ENCODE results near the gene TSPY10. TPM values are rescaled to one million over a fixed set of nuclear protein-coding genes. Genes with fewer than 3 reads are reported as not detected.
"Not testable (repeated sequence)": the region's sequence is repeated elsewhere in the genome, so short reads cannot be mapped to it uniquely, and the experiment has no call there.

The TSPY10 gene, protein sequence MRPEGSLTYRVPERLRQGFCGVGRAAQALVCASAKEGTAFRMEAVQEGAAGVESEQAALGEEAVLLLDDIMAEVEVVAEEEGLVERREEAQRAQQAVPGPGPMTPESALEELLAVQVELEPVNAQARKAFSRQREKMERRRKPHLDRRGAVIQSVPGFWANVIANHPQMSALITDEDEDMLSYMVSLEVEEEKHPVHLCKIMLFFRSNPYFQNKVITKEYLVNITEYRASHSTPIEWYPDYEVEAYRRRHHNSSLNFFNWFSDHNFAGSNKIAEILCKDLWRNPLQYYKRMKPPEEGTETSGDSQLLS
- total RNA-seq = not detected in 3 replicates

DNA sequence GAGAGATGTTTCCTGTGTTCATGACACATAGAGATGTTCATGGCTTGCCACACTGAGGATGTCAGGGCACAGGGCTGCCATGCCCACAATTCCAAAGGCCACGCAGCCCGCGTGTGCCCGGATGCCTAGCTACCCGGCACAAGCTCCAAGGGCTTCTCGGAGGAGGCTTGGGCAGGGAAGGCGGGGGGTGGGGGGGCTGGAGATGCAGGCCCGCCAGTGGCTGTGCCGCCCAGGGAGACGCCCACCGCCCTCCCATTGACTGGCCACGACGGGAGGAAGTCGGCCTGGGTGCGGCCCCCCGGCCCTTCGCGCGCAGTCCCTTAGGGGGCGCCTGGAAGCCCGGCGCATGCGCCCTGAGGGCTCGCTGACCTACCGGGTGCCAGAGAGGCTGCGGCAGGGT lies at the start of gene TSPY10:
Gene TSPY10 (plus strand): TSS at position 301 of the 400 bp plus-strand sequence. CDS start 46 bp downstream, at position 347.
- not testable (repeated sequence) for H3K4me1 Mint-ChIP-seq; H3K4me3 Mint-ChIP-seq; H3K27me3 Mint-ChIP-seq (ENCODE audit: low read depth); H3K27ac Mint-ChIP-seq; H3K9me3 Mint-ChIP-seq; H3K36me3 Mint-ChIP-seq; DNase-seq (ENCODE audit: low spot score in 2 of 2, unreplicated experiment in 2 of 2)

DNA sequence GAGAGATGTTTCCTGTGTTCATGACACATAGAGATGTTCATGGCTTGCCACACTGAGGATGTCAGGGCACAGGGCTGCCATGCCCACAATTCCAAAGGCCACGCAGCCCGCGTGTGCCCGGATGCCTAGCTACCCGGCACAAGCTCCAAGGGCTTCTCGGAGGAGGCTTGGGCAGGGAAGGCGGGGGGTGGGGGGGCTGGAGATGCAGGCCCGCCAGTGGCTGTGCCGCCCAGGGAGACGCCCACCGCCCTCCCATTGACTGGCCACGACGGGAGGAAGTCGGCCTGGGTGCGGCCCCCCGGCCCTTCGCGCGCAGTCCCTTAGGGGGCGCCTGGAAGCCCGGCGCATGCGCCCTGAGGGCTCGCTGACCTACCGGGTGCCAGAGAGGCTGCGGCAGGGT lies 40.7 kb upstream of the TSPY10 start, which contains the start of gene TSPY9:
Gene TSPY9 (plus strand): TSS at position 301 of the 400 bp plus-strand sequence. CDS start 46 bp downstream, at position 347.
- DNase-seq (ENCODE audit: low spot score in 2 of 2, unreplicated experiment in 2 of 2); H3K36me3 Mint-ChIP-seq; H3K27ac Mint-ChIP-seq; H3K4me1 Mint-ChIP-seq; H3K27me3 Mint-ChIP-seq (ENCODE audit: low read depth); H3K9me3 Mint-ChIP-seq; H3K4me3 Mint-ChIP-seq: not testable (repeated sequence)

DNA sequence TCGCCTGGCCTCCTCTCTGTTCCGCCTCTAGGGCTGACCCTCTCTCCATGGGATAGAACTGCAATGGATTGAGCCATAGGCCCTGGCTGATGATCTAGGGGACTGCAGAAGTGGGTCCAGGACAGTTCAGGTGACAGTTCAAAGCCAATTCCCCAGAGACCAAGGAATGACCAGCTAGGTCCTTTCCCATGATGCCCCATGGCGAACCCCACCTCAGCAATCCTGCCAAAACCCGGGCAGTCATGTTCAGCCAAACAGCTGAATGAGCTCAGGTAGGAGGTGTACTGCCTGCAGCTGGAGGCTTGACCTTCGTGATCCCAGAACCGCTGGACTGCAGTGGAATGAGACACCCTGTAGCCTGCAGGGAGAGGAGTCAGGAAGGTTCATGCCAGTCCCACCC lies 23.3 kb upstream of the TSPY10 start:
- not testable (repeated sequence) for H3K4me1 Mint-ChIP-seq, H3K27ac Mint-ChIP-seq

DNA sequence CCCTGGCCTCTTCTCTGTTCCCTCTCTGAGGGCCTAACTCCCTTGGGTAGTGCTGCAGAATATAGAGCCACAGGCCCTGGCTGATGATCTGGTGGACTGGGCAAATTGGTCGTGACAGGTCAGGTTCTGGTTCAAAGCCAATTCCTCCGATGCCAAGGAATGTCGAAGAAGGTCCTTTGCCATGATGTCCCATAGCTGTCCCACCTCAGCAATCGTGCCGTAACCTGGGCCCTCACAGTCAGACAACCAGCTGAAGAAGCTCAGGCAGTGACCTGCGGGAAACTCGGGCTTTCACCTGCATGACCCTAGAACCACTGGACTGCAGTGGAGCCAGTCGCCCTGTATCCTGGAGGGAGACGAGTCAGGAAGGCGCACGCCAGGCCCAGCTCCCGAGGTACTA lies 11.4 kb upstream of the TSPY10 start:
- H3K27ac Mint-ChIP-seq; H3K27me3 Mint-ChIP-seq (ENCODE audit: low read depth); H3K4me3 Mint-ChIP-seq; H3K9me3 Mint-ChIP-seq; DNase-seq (ENCODE audit: low spot score in 2 of 2, unreplicated experiment in 2 of 2); H3K36me3 Mint-ChIP-seq; H3K4me1 Mint-ChIP-seq: not testable (repeated sequence)

More for the DNA sequence above, 23.3 kb upstream of the TSPY10 start:
- not testable (repeated sequence) for H3K27me3 Mint-ChIP-seq (ENCODE audit: low read depth); H3K4me3 Mint-ChIP-seq; H3K36me3 Mint-ChIP-seq; DNase-seq (ENCODE audit: low spot score in 2 of 2, unreplicated experiment in 2 of 2); H3K9me3 Mint-ChIP-seq

Other genes with a start within 250 kb of the TSPY10 start
- not detected in 3 replicates for gene TSPY4, start 190.4 kb upstream of the TSPY10 start, total RNA-seq
- gene TSPY8, start 170.1 kb upstream of the TSPY10 start, total RNA-seq = not detected in 3 replicates
- not detected in 3 replicates for gene TSPY3, start 129.5 kb upstream of the TSPY10 start, total RNA-seq
- gene TSPY1, start 60.9 kb upstream of the TSPY10 start, total RNA-seq = not detected in 3 replicates
- gene TSPY9, start 40.6 kb upstream of the TSPY10 start, total RNA-seq = not detected in 3 replicates

Measured in mesothelial cell of epicardium (in vitro differentiated cells).